GM19455 (cell line): ENCODE data around the gene CDH13.

Experiments
- ATAC-seq: cut with Tn5 transposase; IDR thresholded peaks from one replicate; pipeline ENCODE4 v1.9.1; 2021; ENCODE audit not compliant: unreplicated experiment

CDH13 gene

DNA sequence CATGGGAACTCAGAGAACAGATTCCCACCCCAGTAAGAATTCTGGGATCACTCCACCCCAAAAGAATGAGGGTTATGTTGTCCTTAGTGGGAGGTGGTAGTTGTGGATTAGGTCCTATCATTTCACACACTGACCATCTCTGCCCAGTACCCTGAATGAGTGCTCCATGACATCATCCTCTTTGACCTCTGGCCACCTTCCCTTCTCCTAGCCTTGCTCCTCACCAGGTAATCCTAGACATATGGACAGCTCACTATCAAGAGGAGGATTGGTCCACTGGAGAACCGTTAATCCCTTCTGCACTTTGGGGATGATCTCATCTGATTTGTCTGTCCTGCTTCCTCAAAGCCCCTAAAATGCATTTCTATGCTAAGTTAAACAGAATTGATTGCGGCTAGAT lies 642.8 kb downstream of the CDH13 start:
- ATAC-seq, result no peak

DNA sequence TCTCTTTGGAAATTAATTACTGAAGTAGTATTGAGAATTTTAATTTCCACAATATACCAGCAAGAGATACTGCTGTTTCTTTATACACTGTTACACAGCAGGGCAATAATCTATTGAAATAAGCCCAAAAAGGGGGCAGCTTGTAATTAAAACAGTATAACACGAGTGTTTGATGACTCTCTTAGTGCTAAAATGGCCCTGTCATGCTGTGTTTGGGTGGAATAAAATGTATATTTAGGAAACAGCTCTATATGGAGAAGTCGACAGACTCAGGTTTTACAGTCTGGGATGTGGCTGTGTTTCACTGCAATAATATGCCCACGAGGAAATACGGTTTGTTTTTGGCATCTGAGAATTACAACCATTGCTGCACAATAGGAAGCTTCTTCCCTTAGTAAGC lies 643.3 kb downstream of the CDH13 start:
- ATAC-seq, result no peak

DNA sequence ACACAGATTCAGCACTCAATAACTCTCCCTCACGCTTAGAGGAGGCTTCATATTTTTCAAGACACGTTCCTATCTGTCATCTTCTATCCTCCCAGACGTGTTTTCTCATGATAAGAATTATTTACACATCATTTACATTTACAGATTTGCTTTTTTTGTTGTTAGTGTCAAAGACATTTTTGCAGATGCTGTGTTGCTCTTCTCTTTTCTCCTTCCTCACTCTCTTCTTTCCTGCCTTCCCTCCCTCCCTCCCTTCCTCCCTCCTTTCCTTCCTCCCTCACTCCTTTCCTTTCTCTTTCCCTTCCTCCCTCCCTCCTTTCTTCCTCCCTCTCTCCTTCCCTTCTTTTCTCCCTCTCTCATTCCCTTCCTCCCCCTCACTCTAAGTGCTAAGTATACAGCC lies 643.9 kb downstream of the CDH13 start:
- ATAC-seq, result no peak

DNA sequence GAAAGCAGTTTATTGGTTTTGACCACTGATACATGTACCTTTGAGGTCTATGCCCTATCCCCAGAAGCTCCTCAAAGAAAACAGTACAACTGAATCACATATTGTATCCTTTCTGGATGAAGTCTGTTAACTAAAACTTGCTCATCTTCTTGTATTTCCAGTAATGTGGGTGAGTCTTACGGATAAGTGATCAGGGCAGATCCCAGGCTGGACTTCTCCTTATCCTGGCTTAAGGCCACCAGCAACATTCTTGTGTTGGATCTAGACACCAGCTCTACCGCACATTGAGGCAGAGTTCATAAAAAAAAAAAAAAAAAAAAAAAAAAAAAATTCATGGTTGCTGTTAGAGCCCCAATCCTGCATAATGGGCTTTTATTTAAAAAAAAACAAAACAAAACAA lies 644.4 kb downstream of the CDH13 start:
- no peak for ATAC-seq

DNA sequence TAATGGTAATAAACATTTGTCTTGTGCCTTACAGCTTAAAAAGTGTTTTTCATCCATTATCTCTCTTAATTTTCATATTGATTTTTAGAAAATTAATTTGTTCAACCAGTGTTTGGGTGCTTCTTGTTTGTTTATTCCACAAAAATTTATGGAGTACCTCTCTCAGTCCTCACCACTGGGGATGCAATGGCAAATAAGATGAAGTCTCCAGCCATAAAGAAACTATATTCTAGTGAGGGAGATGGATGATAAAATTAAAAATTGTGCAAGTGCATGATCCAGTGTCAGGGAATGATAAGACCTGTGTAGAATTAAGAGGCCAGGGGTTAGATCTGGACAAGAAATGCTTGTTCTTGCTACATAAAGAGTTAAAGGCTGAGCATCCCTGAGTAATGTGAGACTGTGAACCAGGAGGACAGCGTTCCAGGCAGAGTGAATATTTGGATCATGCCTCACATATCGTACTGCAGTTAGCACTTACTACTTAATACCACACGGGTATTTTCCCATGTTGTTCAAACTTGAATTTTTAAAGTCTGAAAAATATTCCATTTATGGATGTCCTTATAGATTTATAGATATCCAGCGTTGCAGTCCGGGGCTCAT lies 645.3 kb downstream of the CDH13 start:
- no peak for ATAC-seq

DNA sequence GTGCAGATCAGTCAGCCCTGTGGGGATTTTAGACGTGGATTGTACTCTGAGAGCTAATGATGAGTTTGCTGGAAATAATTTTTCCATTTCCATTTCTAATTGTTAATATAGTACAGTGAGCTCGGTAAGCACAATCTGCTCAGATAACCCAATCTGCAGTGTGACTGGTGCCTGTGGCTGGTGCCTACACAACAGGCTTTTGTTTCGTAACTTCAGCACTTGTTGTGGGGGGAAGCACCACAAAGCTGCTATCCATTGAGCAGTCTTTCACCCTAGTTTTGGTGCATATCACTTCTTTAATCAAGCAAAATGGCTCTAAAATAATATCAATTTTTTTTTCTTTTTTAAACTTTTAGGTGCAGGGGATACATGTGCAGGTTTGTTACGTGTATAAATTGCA lies 646.1 kb downstream of the CDH13 start:
- no peak for ATAC-seq

DNA sequence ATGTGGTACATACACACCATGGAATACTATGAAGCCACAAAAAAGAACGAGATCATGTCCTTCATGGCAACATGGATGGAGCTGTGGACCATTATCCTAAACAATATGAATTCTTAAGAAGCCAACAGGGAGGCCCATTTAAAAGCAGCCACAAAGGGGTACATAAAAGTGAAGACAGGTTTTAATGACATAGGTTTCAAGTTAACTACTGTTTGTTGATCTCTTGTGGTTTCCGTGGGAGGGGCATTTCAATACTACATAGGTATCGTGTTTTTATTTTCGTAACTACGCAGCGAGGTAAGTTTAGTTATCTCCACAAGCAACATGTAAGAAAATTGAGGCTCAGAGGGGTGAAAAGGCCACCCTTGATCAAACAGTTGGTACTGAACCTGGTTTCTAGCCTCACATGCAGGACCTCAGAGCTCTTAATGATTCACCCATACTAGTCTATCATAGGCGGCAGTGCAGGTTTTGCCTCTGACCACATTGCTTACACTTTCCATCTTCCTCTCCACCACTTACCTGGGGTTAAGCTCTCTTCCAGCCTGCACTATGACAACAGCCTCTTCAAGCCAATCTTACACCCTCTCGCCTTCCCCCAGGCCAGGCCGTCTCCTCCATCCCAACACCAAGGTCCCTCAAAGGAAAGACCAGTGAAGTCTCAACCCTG lies 646.9 kb downstream of the CDH13 start:
- no peak for ATAC-seq

DNA sequence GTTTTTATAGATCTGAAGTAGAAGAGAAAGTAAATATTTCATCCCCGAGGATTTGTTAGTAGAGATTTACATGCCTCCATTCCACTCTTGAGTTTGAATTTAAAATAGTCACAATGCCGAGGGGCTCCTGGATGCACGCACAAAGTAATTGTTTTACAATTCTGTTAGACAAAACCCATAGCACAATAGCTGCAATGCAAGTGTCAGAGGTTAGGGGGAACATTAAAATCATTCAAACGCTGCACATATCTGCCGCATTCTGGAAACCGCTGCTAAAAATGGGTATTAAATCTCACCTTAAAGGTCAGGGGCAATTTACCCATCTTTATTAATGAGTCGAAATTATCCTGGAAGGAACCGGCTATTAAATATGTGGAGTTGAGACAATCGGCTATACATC lies 652.5 kb downstream of the CDH13 start:
- no peak for ATAC-seq

DNA sequence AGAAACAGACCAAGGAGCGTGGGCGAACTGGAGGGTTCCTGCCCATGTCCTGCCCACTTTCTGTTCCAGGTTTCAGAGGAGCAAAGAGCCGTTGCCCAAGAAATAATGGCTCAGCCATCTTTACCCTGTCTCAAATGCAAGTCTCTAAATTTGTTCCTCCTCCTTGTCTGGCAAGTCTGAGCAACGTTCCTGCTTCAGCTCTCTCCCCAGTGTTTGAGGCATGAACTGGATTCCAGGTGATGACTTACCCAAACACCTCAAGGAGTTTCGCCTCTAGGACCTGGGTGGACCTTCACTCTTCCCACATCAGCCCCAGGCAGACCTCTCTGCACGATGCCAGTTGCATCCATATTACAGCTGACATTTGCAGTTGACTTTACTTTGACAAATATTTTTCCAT lies 659.2 kb downstream of the CDH13 start:
- ATAC-seq, result no peak

DNA sequence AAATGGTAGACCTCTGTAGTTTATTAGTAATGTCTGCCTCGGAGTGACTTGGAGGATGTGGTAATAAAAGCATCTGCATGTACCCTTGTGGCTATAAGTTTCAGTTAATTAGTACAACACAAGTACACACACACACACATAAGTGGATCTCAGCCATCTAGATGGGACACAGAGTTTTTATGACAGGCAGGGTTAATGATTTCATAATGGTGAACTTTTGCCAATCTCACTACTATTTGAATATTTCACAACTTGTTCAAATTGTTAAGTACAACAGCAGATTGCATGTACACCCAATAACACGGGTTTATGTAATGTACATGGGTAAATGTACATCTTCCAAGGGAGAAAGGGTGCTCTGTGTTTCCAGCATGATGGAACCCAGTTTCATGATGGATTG lies 669.7 kb downstream of the CDH13 start:
- no peak for ATAC-seq

DNA sequence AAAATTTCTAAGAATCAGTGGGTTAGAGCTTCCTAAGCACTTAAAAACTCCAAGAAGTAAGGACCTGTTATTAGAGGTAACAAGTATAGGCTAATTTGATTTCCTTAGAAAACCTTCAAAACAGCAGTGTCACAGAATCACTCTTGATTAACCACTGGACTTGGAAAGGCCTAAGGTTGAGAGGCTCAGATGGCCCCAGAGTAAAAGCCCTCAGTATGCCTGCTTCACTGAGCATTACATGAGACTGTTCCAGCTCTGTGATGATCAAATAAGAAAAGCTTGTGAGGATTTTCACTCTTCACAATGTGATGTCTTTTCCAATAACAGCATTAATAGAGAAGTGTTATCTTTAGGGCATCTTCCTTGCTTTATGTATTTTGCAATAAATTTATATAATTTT lies 671.8 kb downstream of the CDH13 start:
- ATAC-seq, result no peak

DNA sequence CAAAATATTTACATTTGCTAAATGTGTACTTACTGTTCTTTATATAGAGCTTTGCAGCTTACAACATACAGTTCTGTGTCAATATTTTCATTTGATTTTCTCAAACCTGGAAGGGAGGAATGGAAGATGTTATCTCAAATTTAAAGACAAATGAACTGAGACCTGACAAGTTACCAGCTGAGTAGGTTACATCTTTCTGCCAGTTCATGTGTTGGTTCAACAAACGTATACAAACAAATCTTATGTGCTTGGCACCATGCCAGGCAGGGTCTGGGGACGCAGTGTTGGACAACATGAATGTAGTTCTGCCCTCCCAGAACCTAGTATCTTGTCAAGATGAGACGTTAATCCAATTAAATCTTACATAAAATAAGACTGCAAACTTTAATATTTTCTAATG lies 673.6 kb downstream of the CDH13 start:
- ATAC-seq, result no peak

DNA sequence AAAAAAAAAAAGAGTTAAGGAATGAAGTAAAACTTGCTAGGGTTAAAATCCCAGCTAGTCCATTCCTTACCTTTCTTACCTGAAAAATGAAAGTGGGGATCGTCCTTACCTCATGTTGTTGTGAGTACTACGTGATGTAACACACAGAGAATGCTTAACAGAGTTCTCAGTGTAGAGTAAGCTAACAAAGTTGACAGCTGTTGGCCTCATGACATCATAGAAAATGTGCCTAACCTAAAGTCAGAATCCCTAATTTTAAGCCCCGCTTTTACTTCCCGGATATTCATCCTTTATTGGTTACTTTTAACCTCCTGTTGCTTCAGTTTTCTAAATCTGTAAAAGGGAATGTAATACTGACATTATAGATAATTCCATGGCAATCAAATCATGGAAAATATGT lies 675.2 kb downstream of the CDH13 start:
- no peak for ATAC-seq

DNA sequence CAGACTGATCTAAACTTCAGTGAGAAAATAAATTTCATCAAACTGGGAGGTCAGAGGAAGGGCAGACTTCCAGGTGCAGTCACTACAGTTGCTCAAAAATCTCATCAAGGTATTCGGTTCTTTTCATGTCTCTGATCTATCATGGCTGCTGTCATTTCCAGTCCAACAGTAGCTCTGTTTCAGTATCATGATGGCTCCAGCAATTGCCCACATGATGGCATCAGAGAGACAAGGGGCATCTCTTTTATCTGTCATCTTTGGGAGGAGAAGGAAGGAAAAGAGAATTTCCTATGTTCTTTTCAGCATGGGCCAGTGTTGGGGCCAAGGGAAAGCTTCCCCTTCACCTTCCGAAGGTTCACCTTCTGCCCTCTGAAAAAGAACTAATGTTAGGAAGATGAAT lies 676.1 kb downstream of the CDH13 start:
- no peak for ATAC-seq

DNA sequence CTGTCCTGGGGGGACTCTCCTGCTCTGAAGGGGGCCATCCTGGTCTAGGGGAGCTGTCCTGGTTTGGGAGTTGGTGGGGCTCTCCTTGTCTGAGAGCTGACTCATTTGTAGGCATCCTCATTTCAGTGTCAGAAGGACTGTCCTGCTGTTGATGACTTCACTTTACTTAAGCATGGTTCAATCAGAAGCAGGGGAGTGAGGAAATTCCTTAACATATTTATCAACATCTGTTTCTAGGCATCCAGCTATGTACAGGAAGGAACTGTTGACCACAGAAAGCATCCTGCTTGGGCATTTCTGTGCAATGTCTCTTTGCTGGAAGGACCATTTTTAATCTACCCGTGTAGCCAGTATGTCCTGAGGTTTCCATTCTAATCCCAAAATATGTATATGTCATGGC lies 678.3 kb downstream of the CDH13 start:
- no peak for ATAC-seq

DNA sequence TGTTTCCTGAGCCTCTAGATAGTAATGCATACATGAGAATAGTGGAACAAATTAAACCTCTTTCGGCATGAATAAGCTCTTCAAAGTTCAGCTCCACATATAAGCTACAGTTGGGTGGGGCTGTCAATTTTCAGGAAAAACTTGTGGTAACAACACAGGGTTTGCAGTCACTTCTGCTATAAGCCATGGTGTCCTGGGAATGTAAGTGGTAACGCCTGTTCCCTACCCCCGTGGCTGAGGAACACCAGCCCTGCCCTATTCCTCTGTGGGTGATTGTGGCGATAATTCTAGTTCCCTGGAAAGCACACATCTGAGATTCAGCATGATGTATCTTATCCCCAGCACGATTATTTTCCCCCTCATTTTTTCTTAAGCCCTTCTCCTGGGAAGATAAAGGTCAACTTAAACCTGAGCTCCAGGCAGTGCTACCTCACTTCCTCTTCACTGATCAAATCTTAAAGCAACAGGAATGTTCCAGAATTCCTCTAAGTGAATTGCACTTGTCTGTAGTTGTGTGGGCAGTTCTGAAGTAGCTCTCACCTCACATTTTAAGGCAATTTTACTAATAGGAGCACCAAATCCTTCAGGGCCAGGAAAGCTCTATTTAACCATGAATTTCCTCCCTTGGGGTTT lies 680.3 kb downstream of the CDH13 start:
- ATAC-seq, result no peak

DNA sequence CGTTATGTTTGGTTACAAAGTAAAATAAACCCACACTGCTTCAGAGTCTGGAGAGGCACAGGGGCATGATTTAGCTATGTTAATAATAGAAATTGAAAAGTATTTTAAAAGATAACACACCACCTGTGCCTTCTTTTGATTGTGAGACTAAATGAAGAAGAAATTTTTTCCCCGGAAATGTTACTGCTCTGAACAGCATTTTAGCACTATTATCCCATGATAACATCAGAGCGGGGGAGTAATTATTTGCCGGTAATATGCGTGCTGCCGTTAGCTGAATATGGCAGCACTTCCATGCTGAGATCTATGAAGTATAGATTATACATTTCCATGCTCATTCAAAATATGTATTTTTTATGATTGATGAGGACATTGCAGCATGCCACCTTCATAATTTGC lies 680.8 kb downstream of the CDH13 start:
- ATAC-seq, result no peak

DNA sequence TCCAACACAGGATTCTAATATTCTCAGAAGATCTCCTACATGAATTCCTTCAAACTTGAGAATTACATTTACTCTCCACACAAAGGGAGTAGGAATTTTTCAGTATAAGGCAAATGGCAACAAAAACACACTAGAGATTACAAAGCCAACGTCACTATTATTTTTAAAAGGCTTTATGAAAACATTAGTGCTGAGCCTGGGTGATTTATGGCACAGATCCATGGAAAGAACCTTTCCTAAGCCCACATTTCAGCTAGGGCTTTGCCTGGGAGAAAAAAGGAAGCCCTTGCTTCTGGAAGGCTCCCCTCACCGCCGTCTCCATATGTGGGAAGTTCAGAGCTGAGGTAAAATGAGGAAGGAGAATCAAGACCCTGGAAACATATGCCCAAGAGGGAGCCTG lies 681.6 kb downstream of the CDH13 start:
- no peak for ATAC-seq

DNA sequence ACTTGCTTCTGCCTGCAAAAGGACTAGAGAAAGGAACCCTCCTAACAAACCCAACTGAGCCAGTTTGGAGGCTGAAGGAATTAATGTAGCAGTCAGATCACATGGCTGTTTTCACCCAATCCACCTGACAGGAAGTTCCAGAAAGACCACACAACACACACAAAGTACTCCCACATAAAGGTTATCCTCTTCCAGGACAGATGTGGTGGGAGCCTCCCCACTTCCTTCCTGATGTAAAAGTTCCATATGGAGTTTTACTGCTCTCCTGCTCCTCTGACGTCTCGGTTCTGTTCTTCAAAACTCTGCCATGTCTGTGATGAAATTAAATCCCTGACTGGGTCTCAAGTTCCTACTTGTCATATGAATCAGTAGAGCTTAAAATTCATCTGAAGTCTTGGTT lies 684.0 kb downstream of the CDH13 start:
- ATAC-seq, result no peak

DNA sequence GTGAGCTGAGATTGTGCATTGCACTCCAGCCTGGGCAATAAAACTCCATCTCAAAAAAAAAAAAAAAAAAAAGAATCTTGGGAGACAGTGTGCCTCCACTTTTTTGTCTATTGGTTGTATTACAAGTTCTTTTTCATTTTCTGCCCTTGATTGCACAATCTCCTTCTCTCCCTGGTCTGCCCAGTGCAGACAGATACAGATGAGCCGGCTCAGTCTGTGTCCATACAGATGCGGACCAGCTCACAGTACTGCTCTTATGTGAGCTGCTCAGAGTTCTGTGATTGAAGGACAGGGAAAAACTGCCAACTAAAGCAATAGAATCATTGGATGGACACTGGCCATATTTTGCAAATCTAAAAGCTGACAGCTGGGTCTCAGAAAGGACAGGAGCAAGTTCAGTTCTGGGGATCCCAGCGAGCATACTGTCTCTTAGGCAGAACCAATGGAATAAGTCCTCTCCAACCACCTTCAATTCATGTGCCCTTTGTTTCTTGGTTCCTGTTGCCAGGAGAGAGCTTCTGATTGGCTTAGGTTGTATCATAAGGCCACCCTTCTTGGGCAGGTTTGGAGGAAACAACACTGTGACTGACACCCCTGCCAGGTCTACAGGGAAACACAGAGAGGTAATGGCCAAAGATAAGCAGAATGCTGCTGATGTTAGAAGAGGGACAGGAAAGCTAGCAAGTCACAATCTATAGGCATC lies 685.4 kb downstream of the CDH13 start:
- ATAC-seq, result no peak

DNA sequence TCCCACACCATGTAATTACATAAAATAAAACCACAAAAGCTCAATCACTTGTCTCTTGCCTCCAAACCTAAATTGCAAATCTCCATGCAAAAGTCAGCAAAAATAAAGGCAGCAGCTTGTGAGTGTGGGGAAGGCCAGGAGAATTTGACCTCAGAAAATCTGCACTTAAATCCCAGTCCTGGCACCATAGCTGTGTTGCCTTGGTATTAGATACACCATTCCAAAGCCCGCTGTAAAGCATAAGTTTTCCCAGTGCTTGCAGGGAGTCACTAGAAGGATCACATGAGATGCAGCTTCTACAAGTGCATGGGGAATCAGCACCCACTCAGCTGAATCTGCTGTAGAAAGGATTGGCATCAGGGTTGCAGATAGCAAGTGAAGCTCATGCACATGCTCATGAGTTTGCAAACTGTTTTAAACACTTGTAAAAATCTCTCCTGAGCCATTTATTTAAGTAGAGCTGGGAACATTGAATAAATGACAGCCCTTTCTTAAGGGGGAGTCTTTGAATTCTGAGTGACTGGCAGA lies 686.0 kb downstream of the CDH13 start:
- no peak for ATAC-seq

DNA sequence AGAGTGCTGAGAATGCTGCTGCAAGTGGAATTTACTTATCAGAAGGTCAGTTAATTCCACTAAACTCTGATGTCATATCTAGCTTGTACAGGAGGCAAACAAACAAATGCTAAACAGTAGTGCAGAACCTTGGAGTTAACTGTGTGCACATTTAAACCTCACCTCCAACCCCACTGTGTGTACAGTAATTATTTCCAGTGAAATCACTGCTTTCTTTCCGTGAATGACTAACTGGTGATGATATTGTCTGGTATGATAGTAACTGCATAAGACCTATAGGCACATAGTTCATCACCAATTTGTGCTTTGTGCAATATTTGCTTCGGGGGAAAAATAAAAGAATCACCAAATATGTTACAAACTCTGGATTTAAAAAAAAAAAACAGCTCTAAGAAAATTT lies 688.5 kb downstream of the CDH13 start:
- no peak for ATAC-seq
